ENCODE measurements around the gene ADGRE2. TPM values are rescaled to one million over a fixed set of nuclear protein-coding genes. Genes with fewer than 3 reads are reported as not detected.

Gene ADGRE2
- total and polyA plus RNA-seq, 2 donors (not counting 3 experiments of a cell fraction or from before 2014, with no cell fraction given), result not detected

DNA sequence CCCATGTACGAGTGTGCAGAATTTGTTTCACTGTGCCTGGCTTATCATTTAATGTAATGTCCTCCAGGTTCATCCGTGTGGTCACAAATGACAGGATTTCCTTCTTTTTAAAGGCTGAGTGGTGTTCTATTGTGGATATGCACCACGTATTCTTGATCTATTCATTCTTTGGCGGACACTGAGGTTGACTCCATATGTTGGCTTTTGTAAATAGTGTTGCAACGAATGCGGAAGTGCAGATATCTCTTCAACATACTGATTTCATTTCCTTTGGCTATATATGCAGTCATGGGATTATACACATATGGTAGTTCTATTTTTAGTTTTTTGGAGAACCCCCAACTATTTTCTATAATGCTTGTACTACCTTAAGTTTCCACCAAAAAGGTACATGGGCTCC is 43.6 kb upstream of the ADGRE2 start:
- dilution Hi-C loops (cut with MboI; ENCODE audit: extremely low pct_ligation_motif_present, low sequenced_read_pairs), result no loop called here
- BruUV-seq (replicated peaks), result no TSS peak
- Histone ChIP-seq H4K20me1 (replicated peaks; ENCODE audit: control insufficient read depth, extremely low read depth, insufficient read depth, low read length) (no peaks in the 10 kb centered on the region), H3K36me3 (ENCODE audit: control insufficient read depth in 2 of 2, extremely low read depth in 1 of 2, insufficient read depth in 2 of 2, low read length in 2 of 2) (no peaks in the 10 kb centered on the region), H3K9me1 (replicated peaks; ENCODE audit: control insufficient read depth, extremely low read depth, insufficient read depth, low read length) (no peaks in the 10 kb centered on the region), H3K27ac (ENCODE audit: insufficient read depth, low read depth, low read length) (no peak overlapping the region), H3K79me2 (ENCODE audit: control insufficient read depth, insufficient read depth, low read length) (no peaks in the 10 kb centered on the region), H2AFZ (ENCODE audit: low read depth, low read length) (no peak overlapping the region), H3K9me3 (replicated peaks; ENCODE audit: control insufficient read depth, insufficient read depth, low read length) (no peaks in the 10 kb centered on the region), H3K27me3 (ENCODE audit: control insufficient read depth in 2 of 2, insufficient read depth in 2 of 2, low read length in 2 of 2) (no peaks in the 10 kb centered on the region), H3K4me3 (replicated peaks in 1 of 3; ENCODE audit: insufficient read depth in 1 of 3, low read depth in 1 of 3, low read length in 3 of 3) (no peak overlapping the region), H3K4me1 (ENCODE audit: control insufficient read depth, extremely low read depth, insufficient read depth, low read length) (no peaks in the 10 kb centered on the region), H3K4me2 (ENCODE audit: insufficient read depth, low read length) (no peak overlapping the region), H3K9ac (replicated peaks; ENCODE audit: extremely low read depth, insufficient read depth, low read length) (no peak overlapping the region)
- TF ChIP-seq POLR2A (IDR thresholded peaks at IDR 0.05; ENCODE audit: low read depth, low read length), result no peak
- TF ChIP-seq GATA2 (IDR thresholded peaks at IDR 0.05; ENCODE audit: insufficient read depth, insufficient read length, low read depth, low read length), result no peak
- TF ChIP-seq JUN (IDR thresholded peaks at IDR 0.05; ENCODE audit: borderline replicate concordance, insufficient read depth, insufficient read length, low read depth), result no peak
- TF ChIP-seq FOS (IDR thresholded peaks at IDR 0.05; ENCODE audit: borderline replicate concordance, insufficient read depth, low read length), result no peak
- no peak for TF ChIP-seq MYC (IDR thresholded peaks at IDR 0.05; ENCODE audit: low read depth, low read length)
- no peak for TF ChIP-seq POLR2AphosphoS5 (IDR thresholded peaks at IDR 0.05; ENCODE audit: insufficient read depth, low read depth, low read length)
- TF ChIP-seq, protein P1, sequence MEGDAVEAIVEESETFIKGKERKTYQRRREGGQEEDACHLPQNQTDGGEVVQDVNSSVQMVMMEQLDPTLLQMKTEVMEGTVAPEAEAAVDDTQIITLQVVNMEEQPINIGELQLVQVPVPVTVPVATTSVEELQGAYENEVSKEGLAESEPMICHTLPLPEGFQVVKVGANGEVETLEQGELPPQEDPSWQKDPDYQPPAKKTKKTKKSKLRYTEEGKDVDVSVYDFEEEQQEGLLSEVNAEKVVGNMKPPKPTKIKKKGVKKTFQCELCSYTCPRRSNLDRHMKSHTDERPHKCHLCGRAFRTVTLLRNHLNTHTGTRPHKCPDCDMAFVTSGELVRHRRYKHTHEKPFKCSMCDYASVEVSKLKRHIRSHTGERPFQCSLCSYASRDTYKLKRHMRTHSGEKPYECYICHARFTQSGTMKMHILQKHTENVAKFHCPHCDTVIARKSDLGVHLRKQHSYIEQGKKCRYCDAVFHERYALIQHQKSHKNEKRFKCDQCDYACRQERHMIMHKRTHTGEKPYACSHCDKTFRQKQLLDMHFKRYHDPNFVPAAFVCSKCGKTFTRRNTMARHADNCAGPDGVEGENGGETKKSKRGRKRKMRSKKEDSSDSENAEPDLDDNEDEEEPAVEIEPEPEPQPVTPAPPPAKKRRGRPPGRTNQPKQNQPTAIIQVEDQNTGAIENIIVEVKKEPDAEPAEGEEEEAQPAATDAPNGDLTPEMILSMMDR (IDR thresholded peaks at IDR 0.05; ENCODE audit: extremely low read depth in 1 of 2, insufficient read depth in 1 of 2, low read depth in 1 of 2, low read length in 2 of 2), result no peak
- TF ChIP-seq, protein P2, sequence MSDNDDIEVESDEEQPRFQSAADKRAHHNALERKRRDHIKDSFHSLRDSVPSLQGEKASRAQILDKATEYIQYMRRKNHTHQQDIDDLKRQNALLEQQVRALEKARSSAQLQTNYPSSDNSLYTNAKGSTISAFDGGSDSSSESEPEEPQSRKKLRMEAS (IDR thresholded peaks at IDR 0.05; ENCODE audit: insufficient read depth, insufficient read length), result no peak
- no peak for TF ChIP-seq EZH2 (IDR thresholded peaks at IDR 0.05; ENCODE audit: borderline replicate concordance, low read depth, low read length, severe bottlenecking)
- ChIA-PET POLR2A (no interaction called here), CTCF (no interaction called here)
- DNase-seq (ENCODE audit: low read depth, low spot score) (no peak), FAIRE-seq (no peak)
- intact Hi-C loops (cut with micrococcal nuclease), result no loop called here

Data from endothelial cell of umbilical vein (primary cell).